Cardiac muscle cell (in vitro differentiated cells and primary cell): Measurements from ENCODE around the gene ALG11. TPM values are rescaled to one million over a fixed set of nuclear protein-coding genes. Genes with fewer than 3 reads are reported as not detected.
A peak's percentile ranks its signal among the peaks of the same experiment; 100 is the strongest.

Source experiments
- DNase-seq, 2 donors: peaks; one replicate each; pipeline versions ENCODE4 v3.0.0 to v3.0.0-alpha.2; 2010 to 2017; ENCODE audit warnings: low read depth in 1 of 2, low spot score in 1 of 2
- H3K27ac ChIP-seq: fragments of 200-600 bp; sonication (generic); 2 replicates; pipeline ENCODE4 v1.5.1; 2016
- H3K27me3 ChIP-seq: fragments of 200-600 bp; sonication (generic); 2 replicates; pipeline ENCODE4 v1.6.0; 2016; ENCODE audit warnings: control low read depth
- H3K36me3 ChIP-seq: fragments of 200-600 bp; sonication (generic); 2 replicates; pipeline ENCODE4 v1.5.1; 2016; ENCODE audit warnings: control low read depth
- H3K4me1 ChIP-seq: fragments of 200-600 bp; sonication (generic); 2 replicates; pipeline ENCODE4 v1.8.1; 2017; ENCODE audit warnings: low read depth, mild to moderate bottlenecking, mixed run types
- H3K4me3 ChIP-seq: fragments of 200-600 bp; sonication (generic); 2 replicates; pipeline ENCODE4 v1.5.1; 2016; ENCODE audit warnings: mild to moderate bottlenecking
- H3K9me3 ChIP-seq: fragments of 200-600 bp; sonication (generic); 2 replicates; pipeline ENCODE4 v1.5.1; 2017; ENCODE audit warnings: low read depth, mild to moderate bottlenecking, control low read depth
- polyA plus RNA-seq: library from polyadenylated mRNA; unstranded; fragments of >200 nt; fragmentation: Nextera tagmentation; extraction: Ambion mirVana; gene quantifications from 2 replicates; pipeline ENCODE4 v1.2.1, GENCODE V29; 2016
- total RNA-seq: library from RNA; depleted of rRNA; stranded (reverse); fragments of >200 nt; gene quantifications from 2 replicates; pipeline ENCODE4 v1.2.3, GENCODE V29; 2016
- TF ChIP-seq, protein P1 (sequence below): IDR thresholded peaks from 2 replicates; pipeline ENCODE4 v1.5.1; 2012; ENCODE audit warnings: low read depth, mild to moderate bottlenecking, low read length

The ALG11 gene
- total and polyA plus RNA-seq, 2 experiments from 2014 or later, result 24.8 to 27.8 TPM

DNA sequence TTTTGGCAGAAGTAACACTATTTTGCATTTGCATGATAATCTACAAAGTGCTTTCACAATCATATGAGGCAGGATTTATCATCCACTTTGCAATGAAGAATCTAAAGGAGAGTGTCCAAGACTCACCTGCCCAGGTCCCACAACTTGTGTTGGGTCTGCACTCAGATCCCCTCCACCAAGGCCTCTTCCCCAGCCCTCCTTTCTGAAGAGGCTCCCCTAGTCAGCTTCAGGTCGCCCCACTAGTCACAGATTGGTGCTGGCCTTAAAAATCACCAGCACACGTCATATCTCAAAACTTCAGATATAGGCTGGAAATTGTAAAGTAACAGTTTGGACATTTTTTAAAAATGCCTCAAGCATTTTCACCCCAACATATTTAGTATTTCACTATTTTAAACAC lies 18.5 kb upstream of the ALG11 start:
- H3K4me1 ChIP-seq, result peaks cover under 1% of the 10 kb centered on the region
- no peaks in the 10 kb centered on the region for H3K9me3 ChIP-seq
- no peaks in the 10 kb centered on the region for H3K36me3 ChIP-seq
- H3K27ac ChIP-seq, result no peak overlapping the region
- H3K27me3 ChIP-seq, result no peaks in the 10 kb centered on the region
- no peak for DNase-seq
- H3K4me3 ChIP-seq, result no peak overlapping the region
- TF ChIP-seq, protein P1, sequence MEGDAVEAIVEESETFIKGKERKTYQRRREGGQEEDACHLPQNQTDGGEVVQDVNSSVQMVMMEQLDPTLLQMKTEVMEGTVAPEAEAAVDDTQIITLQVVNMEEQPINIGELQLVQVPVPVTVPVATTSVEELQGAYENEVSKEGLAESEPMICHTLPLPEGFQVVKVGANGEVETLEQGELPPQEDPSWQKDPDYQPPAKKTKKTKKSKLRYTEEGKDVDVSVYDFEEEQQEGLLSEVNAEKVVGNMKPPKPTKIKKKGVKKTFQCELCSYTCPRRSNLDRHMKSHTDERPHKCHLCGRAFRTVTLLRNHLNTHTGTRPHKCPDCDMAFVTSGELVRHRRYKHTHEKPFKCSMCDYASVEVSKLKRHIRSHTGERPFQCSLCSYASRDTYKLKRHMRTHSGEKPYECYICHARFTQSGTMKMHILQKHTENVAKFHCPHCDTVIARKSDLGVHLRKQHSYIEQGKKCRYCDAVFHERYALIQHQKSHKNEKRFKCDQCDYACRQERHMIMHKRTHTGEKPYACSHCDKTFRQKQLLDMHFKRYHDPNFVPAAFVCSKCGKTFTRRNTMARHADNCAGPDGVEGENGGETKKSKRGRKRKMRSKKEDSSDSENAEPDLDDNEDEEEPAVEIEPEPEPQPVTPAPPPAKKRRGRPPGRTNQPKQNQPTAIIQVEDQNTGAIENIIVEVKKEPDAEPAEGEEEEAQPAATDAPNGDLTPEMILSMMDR, result no peak

DNA sequence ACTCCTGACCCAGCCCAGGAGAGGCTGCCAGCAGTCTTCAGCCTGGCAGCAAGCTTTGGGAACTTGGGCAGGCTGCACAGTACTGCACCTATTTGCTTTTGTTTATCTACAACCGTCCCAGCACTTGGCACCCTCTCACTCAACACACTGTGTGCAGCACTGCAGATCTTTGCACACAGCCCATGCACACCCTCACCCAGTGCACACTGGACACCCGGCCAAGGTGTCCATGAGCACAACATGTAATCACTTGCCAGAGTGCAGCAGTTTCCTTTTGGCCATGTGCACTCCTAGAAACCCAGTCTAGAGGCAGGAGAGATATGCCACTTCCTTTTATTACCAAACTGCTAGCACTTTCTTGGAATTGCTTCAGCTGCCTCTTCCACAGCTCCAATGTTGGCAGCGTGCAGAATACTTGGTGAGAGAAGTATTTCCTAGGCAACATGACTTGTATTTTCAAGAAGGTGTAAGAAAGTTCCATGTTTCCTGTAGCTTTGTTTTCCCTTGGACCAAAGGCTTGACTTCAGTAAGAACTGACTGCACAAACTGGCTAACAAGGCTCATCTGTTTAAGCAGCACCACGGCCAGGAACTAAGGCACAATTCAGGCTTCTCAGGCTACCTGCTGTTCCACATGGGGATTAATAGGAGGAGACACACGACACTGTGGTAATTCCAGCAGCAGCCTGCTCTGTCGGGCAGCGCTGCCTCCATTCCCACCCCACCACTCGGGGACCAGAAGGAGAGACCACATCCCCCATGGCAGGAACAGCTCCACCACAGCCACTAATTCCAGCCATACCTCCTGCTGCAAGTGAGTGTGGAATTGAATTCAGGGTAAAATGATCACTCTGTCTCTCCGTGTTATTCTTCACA lies 16.3 kb upstream of the ALG11 start:
- Histone ChIP-seq H3K36me3 (no peaks in the 10 kb centered on the region), H3K4me1 (peaks cover 7% of the 10 kb centered on the region), H3K9me3 (no peaks in the 10 kb centered on the region), H3K27ac (no peak overlapping the region), H3K4me3 (no peak overlapping the region), H3K27me3 (no peaks in the 10 kb centered on the region)
- TF ChIP-seq, protein P1, result no peak
- DNase-seq, result peak in 1 of 2 donors; percentile 80

DNA sequence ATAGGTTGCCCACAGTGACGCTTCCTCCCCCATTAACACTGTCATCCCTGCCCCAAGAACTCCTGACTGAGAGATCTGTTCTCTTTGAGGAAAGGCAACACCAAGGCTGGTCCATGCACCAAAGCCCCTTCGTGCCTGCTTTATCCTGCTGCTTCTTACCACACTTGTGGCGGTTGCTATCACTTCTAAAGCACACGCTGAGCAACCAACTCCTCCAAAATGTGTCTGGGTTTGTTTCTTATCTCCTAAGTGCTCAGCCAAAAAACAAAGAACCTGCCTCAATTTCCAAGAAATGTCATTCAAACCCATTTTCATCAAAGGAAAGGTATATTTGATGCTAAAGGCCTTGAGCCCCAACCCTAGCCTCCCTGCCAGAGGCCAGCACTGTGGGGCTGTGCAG lies 15.6 kb upstream of the ALG11 start:
- Histone ChIP-seq H3K4me1 (peaks cover 7% of the 10 kb centered on the region), H3K27me3 (no peaks in the 10 kb centered on the region), H3K4me3 (no peak overlapping the region), H3K36me3 (no peaks in the 10 kb centered on the region), H3K27ac (no peak overlapping the region), H3K9me3 (no peaks in the 10 kb centered on the region)
- no peak for DNase-seq
- TF ChIP-seq, protein P1, result no peak

DNA sequence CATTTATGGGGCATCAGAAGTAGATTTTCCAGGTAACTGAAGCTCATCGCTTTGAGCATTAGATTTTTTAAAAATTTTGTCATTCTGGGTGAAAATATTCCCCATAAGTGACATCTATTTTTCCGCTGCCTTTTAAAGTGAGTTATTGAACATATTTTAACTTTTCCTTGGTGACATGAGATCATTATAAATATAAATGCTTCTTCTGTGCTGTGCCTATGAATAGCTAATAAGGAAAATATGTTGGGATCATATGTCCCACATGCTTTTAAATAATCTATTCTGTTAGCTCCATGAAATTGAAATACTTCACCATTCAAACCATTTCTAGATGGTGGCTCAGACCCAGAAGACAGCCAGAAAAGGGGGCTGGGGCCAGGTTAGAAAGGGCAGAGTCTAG lies 15.0 kb upstream of the ALG11 start:
- peaks cover 7% of the 10 kb centered on the region for H3K4me1 ChIP-seq
- no peaks in the 10 kb centered on the region for H3K27me3 ChIP-seq
- no peaks in the 10 kb centered on the region for H3K9me3 ChIP-seq
- DNase-seq, result no peak
- H3K36me3 ChIP-seq, result no peaks in the 10 kb centered on the region
- no peak overlapping the region for H3K27ac ChIP-seq
- TF ChIP-seq, protein P1, result no peak
- H3K4me3 ChIP-seq, result no peak overlapping the region

DNA sequence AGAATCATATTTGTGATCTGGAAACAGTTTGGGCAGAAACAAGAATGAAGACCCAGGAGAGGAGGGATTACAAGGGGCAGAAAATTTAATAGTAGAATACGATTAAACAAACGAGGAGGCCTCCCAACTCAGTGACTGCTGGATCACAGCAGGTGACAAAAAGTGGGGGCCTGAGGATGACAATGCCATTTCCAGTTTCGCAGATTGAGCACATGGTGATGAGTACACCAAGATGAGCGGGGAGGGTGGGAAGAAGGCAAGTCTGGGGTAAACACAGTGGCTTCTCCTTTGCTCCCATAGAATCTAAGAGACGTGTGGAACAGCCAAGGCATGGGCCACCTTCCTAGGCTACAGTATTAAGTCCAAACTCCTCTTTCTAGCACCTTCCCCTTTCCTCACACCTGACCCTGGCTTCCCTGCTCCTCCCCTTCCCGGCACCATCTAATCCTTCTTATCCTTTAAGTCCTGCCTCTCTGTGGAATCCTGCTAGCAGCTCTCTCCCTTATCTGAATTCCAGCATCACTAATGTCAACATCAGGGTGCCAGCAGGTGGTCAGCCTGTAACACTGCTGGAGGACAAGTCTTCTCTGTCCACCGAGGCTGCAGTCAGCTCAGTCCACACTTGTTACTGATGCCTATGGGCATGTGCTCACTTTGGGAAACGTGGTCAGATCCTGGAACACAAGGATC lies 14.4 kb upstream of the ALG11 start:
- no peaks in the 10 kb centered on the region for H3K9me3 ChIP-seq
- no peaks in the 10 kb centered on the region for H3K36me3 ChIP-seq
- H3K27ac ChIP-seq, result no peak overlapping the region
- no peaks in the 10 kb centered on the region for H3K27me3 ChIP-seq
- TF ChIP-seq, protein P1, result no peak
- no peak overlapping the region for H3K4me3 ChIP-seq
- peaks cover 7% of the 10 kb centered on the region for H3K4me1 ChIP-seq
- peak in 1 of 2 donors; percentile 36 for DNase-seq
